Measurements from ENCODE around the gene IKBIP. TPM values are rescaled to one million over a fixed set of nuclear protein-coding genes. Genes with fewer than 3 reads are reported as not detected.

The IKBIP gene
- total RNA-seq, 1 experiment from 2014 or later: 16.5 TPM

DNA sequence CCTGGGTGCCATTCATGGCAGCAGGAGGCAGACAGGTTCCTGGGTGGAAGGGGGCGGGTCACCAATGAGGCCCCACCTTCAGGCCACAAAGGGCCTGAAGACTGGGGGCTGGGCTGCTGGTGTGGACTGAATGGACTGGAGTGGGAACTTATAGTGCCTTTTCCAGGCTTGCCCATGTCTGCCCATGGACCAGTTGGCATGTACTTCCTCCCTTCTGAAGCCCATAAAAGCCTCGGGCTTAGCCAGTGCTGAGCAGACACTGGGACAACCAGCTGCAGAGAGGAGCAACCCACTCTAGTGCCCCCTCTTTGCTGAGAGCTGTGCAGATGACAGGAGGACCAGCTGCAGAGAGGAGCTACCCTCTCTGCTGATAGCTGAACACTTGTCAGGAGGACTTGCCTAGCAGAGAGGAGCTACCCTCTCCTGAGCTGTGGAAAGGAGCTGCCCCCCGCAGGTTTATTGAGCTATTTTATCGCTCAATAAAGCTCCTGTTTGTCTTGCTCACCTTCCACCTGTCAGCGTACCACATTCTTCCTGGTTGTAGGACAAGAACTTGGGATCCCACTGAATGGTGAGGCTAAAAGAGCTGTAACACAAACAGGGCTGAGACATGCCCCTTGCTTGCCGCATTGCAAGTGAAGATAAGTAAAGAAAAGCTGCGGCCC lies 34.5 kb upstream of the IKBIP start:
- Histone ChIP-seq H3K14ac (ENCODE audit: insufficient read depth, low read length) (no peak overlapping the region), H2BK5ac (ENCODE audit: insufficient read length, low read length) (no peak overlapping the region), H2AK5ac (ENCODE audit: insufficient read length, low read length) (no peak overlapping the region), H3K23me2 (ENCODE audit: insufficient read length, low read depth, low read length, poor library complexity, severe bottlenecking) (no peaks in the 10 kb centered on the region), H3K23ac (ENCODE audit: insufficient read length, low read depth, low read length) (no peak overlapping the region), H2BK15ac (ENCODE audit: low read depth, low read length) (no peak overlapping the region), H4K5ac (ENCODE audit: insufficient read length, low read depth, low read length) (no peak overlapping the region), H2BK20ac (ENCODE audit: low read depth, low read length, poor library complexity, severe bottlenecking) (no peak overlapping the region), H3K9me3 (ENCODE audit: control insufficient read depth, low read depth, low read length) (no peaks in the 10 kb centered on the region), H2BK12ac (ENCODE audit: insufficient read length, low read depth, low read length) (no peak overlapping the region), H2AFZ (ENCODE audit: low read length) (no peak overlapping the region), H2BK120ac (ENCODE audit: low read depth, low read length, poor library complexity, severe bottlenecking) (no peak overlapping the region), H3K27me3 (ENCODE audit: insufficient read depth, low read length) (no peaks in the 10 kb centered on the region), H3K4me2 (ENCODE audit: insufficient read depth, insufficient read length, low read length) (no peak overlapping the region), H3T11ph (ENCODE audit: low read length) (no peak overlapping the region), H3K79me1 (ENCODE audit: insufficient read depth, low read depth, low read length, poor library complexity, severe bottlenecking) (no peaks in the 10 kb centered on the region), H3K56ac (ENCODE audit: insufficient read length, low read depth, low read length) (no peak overlapping the region), H4K20me1 (ENCODE audit: control insufficient read depth, insufficient read depth, insufficient read length) (no peaks in the 10 kb centered on the region), H3K4me1 (ENCODE audit: insufficient read depth, low read length) (no peaks in the 10 kb centered on the region), H3K4ac (ENCODE audit: low read depth, low read length) (no peak overlapping the region), H3K9ac (ENCODE audit: extremely low read depth, insufficient read length, low read length) (no peak overlapping the region), H4K91ac (ENCODE audit: insufficient read length, low read depth, low read length) (no peak overlapping the region), H3K79me2 (ENCODE audit: insufficient read depth, low read length) (no peaks in the 10 kb centered on the region), H3K18ac (ENCODE audit: insufficient read length, low read depth, low read length) (no peak overlapping the region), H4K8ac (replicated peaks; ENCODE audit: insufficient read length, low read depth, low read length) (no peak overlapping the region), H3K27ac (ENCODE audit: insufficient read length, low read depth, low read length) (no peak overlapping the region)
- no peak overlapping the region for H3K4me3 Mint-ChIP-seq
- no peaks in the 10 kb centered on the region for H3K4me1 Mint-ChIP-seq
- peaks cover 5 to 45% (median 39%) of the 10 kb centered on the region in 3 experiments; a peak in 5 of 7 replicates for H3K36me3 Mint-ChIP-seq (ENCODE audit: insufficient read depth in 1 of 3, low read depth in 3 of 3)
- no peak overlapping the region for H3K27ac Mint-ChIP-seq
- TF ChIP-seq, protein P1, sequence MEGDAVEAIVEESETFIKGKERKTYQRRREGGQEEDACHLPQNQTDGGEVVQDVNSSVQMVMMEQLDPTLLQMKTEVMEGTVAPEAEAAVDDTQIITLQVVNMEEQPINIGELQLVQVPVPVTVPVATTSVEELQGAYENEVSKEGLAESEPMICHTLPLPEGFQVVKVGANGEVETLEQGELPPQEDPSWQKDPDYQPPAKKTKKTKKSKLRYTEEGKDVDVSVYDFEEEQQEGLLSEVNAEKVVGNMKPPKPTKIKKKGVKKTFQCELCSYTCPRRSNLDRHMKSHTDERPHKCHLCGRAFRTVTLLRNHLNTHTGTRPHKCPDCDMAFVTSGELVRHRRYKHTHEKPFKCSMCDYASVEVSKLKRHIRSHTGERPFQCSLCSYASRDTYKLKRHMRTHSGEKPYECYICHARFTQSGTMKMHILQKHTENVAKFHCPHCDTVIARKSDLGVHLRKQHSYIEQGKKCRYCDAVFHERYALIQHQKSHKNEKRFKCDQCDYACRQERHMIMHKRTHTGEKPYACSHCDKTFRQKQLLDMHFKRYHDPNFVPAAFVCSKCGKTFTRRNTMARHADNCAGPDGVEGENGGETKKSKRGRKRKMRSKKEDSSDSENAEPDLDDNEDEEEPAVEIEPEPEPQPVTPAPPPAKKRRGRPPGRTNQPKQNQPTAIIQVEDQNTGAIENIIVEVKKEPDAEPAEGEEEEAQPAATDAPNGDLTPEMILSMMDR (conservative IDR thresholded peaks at IDR 0.05): peak; percentile 38
- no peaks in the 10 kb centered on the region for H3K9me3 Mint-ChIP-seq
- DNase-seq: peak; percentile 69
- H3K27me3 Mint-ChIP-seq (ENCODE audit: low read depth): no peaks in the 10 kb centered on the region
- WGBS (ENCODE audit: extremely low coverage, insufficient read length, low lambda C conversion rate): no CpG with 5 or more reads among the region's 7 CpGs

Measured in H9 (cell line).